Liver (tissue), 9 donors: Measurements from ENCODE around the gene MRPL32. TPM values are rescaled to one million over a fixed set of nuclear protein-coding genes. Genes with fewer than 3 reads are reported as not detected.

Experiments used
- DNase-seq: peaks from one replicate; pipeline ENCODE4 v3.0.0-alpha.2; 2017; ENCODE audit warnings: low spot score
- H3K27ac ChIP-seq, 2 donors: one replicate each; pipeline ENCODE4 v1.7.0; 2013; ENCODE audit warnings: inconsistent platforms in 2 of 2, low read length in 2 of 2, control low read depth in 1 of 2, low read depth in 1 of 2, mild to moderate bottlenecking in 1 of 2
- H3K27me3 ChIP-seq, 4 donors: one replicate each; pipeline versions ENCODE4 v1.6.1 to v1.7.0; 2013; ENCODE audit warnings: low read length in 3 of 4, inconsistent platforms in 1 of 4, mild to moderate bottlenecking in 1 of 4, moderate library complexity in 1 of 4; ENCODE audit not compliant: control insufficient read depth in 4 of 4, insufficient read depth in 4 of 4
- H3K36me3 ChIP-seq, 4 donors: one replicate each; pipeline versions ENCODE4 v1.6.1 to v1.7.0; 2013; ENCODE audit warnings: low read length in 3 of 4, mild to moderate bottlenecking in 3 of 4, low read depth in 1 of 4, moderate library complexity in 1 of 4; ENCODE audit not compliant: control insufficient read depth in 4 of 4, insufficient read depth in 3 of 4
- H3K4me1 ChIP-seq, 4 donors: one replicate each; pipeline versions ENCODE4 v1.6.1 to v1.7.0; 2013; ENCODE audit warnings: low read length in 3 of 4, mild to moderate bottlenecking in 3 of 4, moderate library complexity in 1 of 4; ENCODE audit not compliant: control insufficient read depth in 4 of 4, insufficient read depth in 4 of 4
- H3K4me3 ChIP-seq, 3 donors: one replicate each; pipeline versions ENCODE4 v1.6.1 to v1.7.0; 2013; ENCODE audit warnings: low read length in 3 of 3, control low read depth in 1 of 3, low read depth in 1 of 3, mild to moderate bottlenecking in 1 of 3
- H3K9ac ChIP-seq, 2 donors: one replicate each; pipeline ENCODE4 v1.7.0; 2013; ENCODE audit warnings: low read length in 2 of 2, mild to moderate bottlenecking in 2 of 2, moderate library complexity in 2 of 2, control low read depth in 1 of 2, low read depth in 1 of 2
- H3K9me3 ChIP-seq, 4 donors: one replicate each; pipeline versions ENCODE4 v1.6.1 to v1.7.0; 2013; ENCODE audit warnings: low read length in 3 of 4; ENCODE audit not compliant: control insufficient read depth in 4 of 4
- CTCF ChIP-seq: fragments of 150-350 bp; IDR thresholded peaks from 2 replicates; pipeline ENCODE4 v1.5.1; 2017; ENCODE audit warnings: improper control_type of control experiment, low read depth, low read length; ENCODE audit not compliant: missing input control
- EGR1 ChIP-seq, 2 donors: IDR thresholded peaks; 2 replicates each; pipeline ENCODE4 v1.6.1; 2016 to 2018; ENCODE audit warnings: antibody characterized with exemption in 2 of 2, low read depth in 2 of 2
- FOXA1 ChIP-seq: IDR thresholded peaks from 2 replicates; pipeline ENCODE4 v1.6.1; 2016; ENCODE audit warnings: antibody characterized with exemption
- FOXA2 ChIP-seq: IDR thresholded peaks from 2 replicates; pipeline ENCODE4 v1.6.1; 2016; ENCODE audit warnings: antibody characterized with exemption
- GABPA ChIP-seq, 2 donors: IDR thresholded peaks in 1 of 2; conservative IDR thresholded peaks in 1 of 2; 2 replicates each; pipeline ENCODE4 v1.6.1; 2016; ENCODE audit warnings: antibody characterized with exemption in 2 of 2, mild to moderate bottlenecking in 1 of 2, moderate library complexity in 1 of 2
- HNF4A ChIP-seq, 2 donors: conservative IDR thresholded peaks; 2 replicates each; pipeline ENCODE4 v1.6.1; 2016; ENCODE audit warnings: antibody characterized with exemption in 2 of 2, mild to moderate bottlenecking in 2 of 2
- HNF4G ChIP-seq: IDR thresholded peaks from 2 replicates; pipeline ENCODE4 v1.6.1; 2016; ENCODE audit warnings: antibody characterized with exemption
- JUND ChIP-seq, 2 donors: IDR thresholded peaks; 2 replicates each; pipeline ENCODE4 v1.6.1; 2016; ENCODE audit warnings: antibody characterized with exemption in 2 of 2
- MAX ChIP-seq: IDR thresholded peaks from 2 replicates; pipeline ENCODE4 v1.6.1; 2016; ENCODE audit warnings: antibody characterized with exemption
- NR2F2 ChIP-seq: IDR thresholded peaks from 2 replicates; pipeline ENCODE4 v1.6.1; 2016; ENCODE audit warnings: antibody characterized with exemption
- RAD21 ChIP-seq, 2 donors: IDR thresholded peaks; 2 replicates each; pipeline ENCODE4 v1.6.1; 2016; ENCODE audit warnings: antibody characterized with exemption in 2 of 2, mild to moderate bottlenecking in 2 of 2
- REST ChIP-seq: IDR thresholded peaks from 2 replicates; pipeline ENCODE4 v1.6.1; 2016; ENCODE audit warnings: antibody characterized with exemption, mild to moderate bottlenecking
- RXRA ChIP-seq, 2 donors: IDR thresholded peaks; 2 replicates each; pipeline ENCODE4 v1.6.1; 2017 to 2018; ENCODE audit warnings: antibody characterized with exemption in 2 of 2, mild to moderate bottlenecking in 1 of 2
- SP1 ChIP-seq: IDR thresholded peaks from 2 replicates; pipeline ENCODE4 v1.6.1; 2018; ENCODE audit warnings: antibody characterized with exemption, mild to moderate bottlenecking
- TAF1 ChIP-seq: conservative IDR thresholded peaks from 2 replicates; pipeline ENCODE4 v1.6.1; 2016; ENCODE audit warnings: antibody characterized with exemption, mild to moderate bottlenecking
- YY1 ChIP-seq: IDR thresholded peaks from 2 replicates; pipeline ENCODE4 v1.6.1; 2016; ENCODE audit warnings: antibody characterized with exemption, mild to moderate bottlenecking
- WGBS: extraction: QIAGEN DNeasy Blood & Tissue Kit; methylation state at CpG from one replicate; pipeline ENCODE4 v1.1.7; 2013; 5-methylcytosine and 5-hydroxymethylcytosine counted together
- polyA plus RNA-seq, 2 donors: library from polyadenylated mRNA; stranded (reverse) in 1 of 2; unstranded in 1 of 2; fragments of 200-250 nt in 1 of 2; fragments of >200 nt in 1 of 2; fragmentation: Nextera tagmentation in 1 of 2; extraction: Ambion mirVana in 1 of 2; gene quantifications; one replicate each; pipeline versions ENCODE4 v1.2.1 to v1.2.3, GENCODE V29; 2013 to 2015
- total RNA-seq, 2 donors: library from RNA; depleted of rRNA; stranded (reverse); fragments of >200 nt; gene quantifications; one replicate each; pipeline ENCODE4 v1.2.3, GENCODE V29; 2014
- TF ChIP-seq, protein P1 (sequence below): IDR thresholded peaks from 2 replicates; pipeline ENCODE4 v1.6.1; 2016; ENCODE audit warnings: antibody characterized with exemption
- donor health status: healthy.
- donor health status: healthy.
- donor health status: healthy.
- donor health status: healthy.
- donor health status: healthy.

Gene MRPL32
- total and polyA plus RNA-seq, 4 donors: 23.6 to 94.7 (median 47.9) TPM

GRCh38 chr7:42914421-42915045 is 17.6 kb upstream of the MRPL32 start:
- no peak overlapping the region for H3K4me3 ChIP-seq
- H3K27me3 ChIP-seq: no peaks in the 10 kb centered on the region
- H3K4me1 ChIP-seq: peaks cover 2 to 24% (median 21%) of the 10 kb centered on the region in 4 donors
- H3K27ac ChIP-seq: peak overlapping the region in 1 of 2 donors; percentile 23
- TF ChIP-seq FOXA1 (no peak), MAX (no peak), TAF1 (no peak), GABPA (IDR thresholded peaks at IDR 0.05 in 1 of 2, conservative IDR thresholded peaks at IDR 0.05 in 1 of 2) (no peak)
- TF ChIP-seq, protein P1, sequence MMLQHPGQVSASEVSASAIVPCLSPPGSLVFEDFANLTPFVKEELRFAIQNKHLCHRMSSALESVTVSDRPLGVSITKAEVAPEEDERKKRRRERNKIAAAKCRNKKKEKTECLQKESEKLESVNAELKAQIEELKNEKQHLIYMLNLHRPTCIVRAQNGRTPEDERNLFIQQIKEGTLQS: no peak
- peaks cover 6 to 34% (median 23%) of the 10 kb centered on the region in 4 donors for H3K36me3 ChIP-seq
- DNase-seq: no peak
- H3K9me3 ChIP-seq: no peaks in the 10 kb centered on the region
- 61% methylated on average over 5 of the region's 5 CpGs for WGBS
- H3K9ac ChIP-seq: no peak overlapping the region

- Histone ChIP-seq H3K27me3 (no peaks in the 10 kb centered on the region), H3K27ac (no peak overlapping the region), H3K9me3 (no peaks in the 10 kb centered on the region), H3K4me3 (no peak overlapping the region), H3K9ac (no peak overlapping the region), H3K4me1 (peaks cover 0 to 15% (median 13%) of the 10 kb centered on the region in 4 donors), H3K36me3 (peaks cover 6 to 41% (median 31%) of the 10 kb centered on the region in 4 donors)
- 63% methylated on average over 1 of the region's 1 CpG for WGBS
- no peak for DNase-seq
- TF ChIP-seq FOXA2 (no peak), RXRA (IDR thresholded peaks at IDR 0.05) (no peak), CTCF (no peak), TAF1 (no peak), RAD21 (IDR thresholded peaks at IDR 0.05) (no peak), NR2F2 (no peak), FOXA1 (no peak), REST (no peak), MAX (no peak), EGR1 (IDR thresholded peaks at IDR 0.05; ENCODE audit: low read depth in 2 of 2) (no peak), YY1 (no peak), JUND (IDR thresholded peaks at IDR 0.05) (no peak), HNF4G (no peak), SP1 (no peak), HNF4A (conservative IDR thresholded peaks at IDR 0.05) (no peak), GABPA (IDR thresholded peaks at IDR 0.05 in 1 of 2, conservative IDR thresholded peaks at IDR 0.05 in 1 of 2) (no peak)
- TF ChIP-seq, protein P1: no peak
Observed at GRCh38 chr7:42915356-42915755, 16.8 kb upstream of the MRPL32 start.
